HL-60 (cell line): ENCODE data around the gene OBSL1.
A peak's percentile ranks its signal among the peaks of the same experiment; 100 is the strongest.

Source experiments
- DNase-seq, 2 experiments: peaks; one replicate each; pipeline ENCODE4 v3.0.0-alpha.2; 2010 to 2020; ENCODE audit warnings: low read depth in 1 of 2, low spot score in 1 of 2
- H3K27ac ChIP-seq: fragments of 250-450 bp; sonication (Bioruptor Pico); replicated peaks from 2 replicates; pipeline ENCODE4 v1.5.1; 2020; ENCODE audit warnings: mild to moderate bottlenecking, moderate library complexity
- H3K27me3 ChIP-seq: fragments of 250-450 bp; sonication (Bioruptor Pico); 2 replicates; pipeline ENCODE4 v1.5.1; 2021; ENCODE audit warnings: mild to moderate bottlenecking, moderate library complexity; ENCODE audit not compliant: insufficient read depth, poor library complexity, severe bottlenecking
- H3K4me3 ChIP-seq: replicated peaks from 2 replicates; pipeline ENCODE4 v1.5.1; 2011; ENCODE audit warnings: mild to moderate bottlenecking, control low read depth, low read length; ENCODE audit not compliant: insufficient read depth
- CTCF ChIP-seq: IDR thresholded peaks from one replicate; pipeline ENCODE4 v1.5.1; 2011; ENCODE audit warnings: low read length, control low read depth, inconsistent platforms; ENCODE audit not compliant: insufficient read depth
- GABPA ChIP-seq: IDR thresholded peaks from 2 replicates; pipeline ENCODE4 v1.6.1; 2012; ENCODE audit warnings: low read depth
- POLR2AphosphoS5 ChIP-seq: IDR thresholded peaks from 2 replicates; pipeline ENCODE4 v1.6.1; 2012; ENCODE audit warnings: low read depth
- REST ChIP-seq: IDR thresholded peaks from 2 replicates; pipeline ENCODE4 v1.6.1; 2012; ENCODE audit warnings: low read depth; ENCODE audit not compliant: insufficient replicate concordance
- SPI1 ChIP-seq: IDR thresholded peaks from 2 replicates; pipeline ENCODE4 v1.6.1; 2012; ENCODE audit warnings: low read depth, mild to moderate bottlenecking, borderline replicate concordance

OBSL1 gene

GRCh38 chr2:219574484-219575311 is 3.4 kb upstream of the OBSL1 start:
- no peak for DNase-seq
- no peak for TF ChIP-seq REST
- no peak for TF ChIP-seq GABPA
- no peak for TF ChIP-seq CTCF
- no peak for TF ChIP-seq SPI1
- no peak for TF ChIP-seq POLR2AphosphoS5
- H3K27ac ChIP-seq = no peak overlapping the region
- no peak overlapping the region for H3K4me3 ChIP-seq
- peaks cover 6% of the 10 kb centered on the region for H3K27me3 ChIP-seq

GRCh38 chr2:219573166-219573565 is 1.8 kb upstream of the OBSL1 start:
- Histone ChIP-seq H3K27ac (no peak overlapping the region), H3K27me3 (peaks cover 9% of the 10 kb centered on the region), H3K4me3 (no peak overlapping the region)
- no peak for DNase-seq
- TF ChIP-seq CTCF (no peak), SPI1 (no peak), POLR2AphosphoS5 (no peak), GABPA (no peak), REST (no peak)

GRCh38 chr2:219572237-219573001 is 1.1 kb upstream of the OBSL1 start, which contains the start of gene INHA:
Gene INHA, plus strand, starts transcription at chr2:219572310. Its CDS starts 65 bp downstream, at chr2:219572375.
- H3K27ac ChIP-seq = no peak within 1 kb of the TSS
- H3K4me3 ChIP-seq = peak within 1 kb of the TSS; percentile 37
- TF ChIP-seq CTCF = no peak
- TF ChIP-seq REST = no peak
- no peak for TF ChIP-seq POLR2AphosphoS5
- TF ChIP-seq GABPA = no peak
- TF ChIP-seq SPI1 = no peak
- DNase-seq = no peak
- H3K27me3 ChIP-seq = peaks cover 9% of the 10 kb centered on the region
